Measurements from ENCODE around the gene HTT-AS. TPM values are rescaled to one million over a fixed set of nuclear protein-coding genes. Genes with fewer than 3 reads are reported as not detected.

Gene HTT-AS
- total and polyA plus RNA-seq, 4 experiments from 2014 or later, result not detected

DNA sequence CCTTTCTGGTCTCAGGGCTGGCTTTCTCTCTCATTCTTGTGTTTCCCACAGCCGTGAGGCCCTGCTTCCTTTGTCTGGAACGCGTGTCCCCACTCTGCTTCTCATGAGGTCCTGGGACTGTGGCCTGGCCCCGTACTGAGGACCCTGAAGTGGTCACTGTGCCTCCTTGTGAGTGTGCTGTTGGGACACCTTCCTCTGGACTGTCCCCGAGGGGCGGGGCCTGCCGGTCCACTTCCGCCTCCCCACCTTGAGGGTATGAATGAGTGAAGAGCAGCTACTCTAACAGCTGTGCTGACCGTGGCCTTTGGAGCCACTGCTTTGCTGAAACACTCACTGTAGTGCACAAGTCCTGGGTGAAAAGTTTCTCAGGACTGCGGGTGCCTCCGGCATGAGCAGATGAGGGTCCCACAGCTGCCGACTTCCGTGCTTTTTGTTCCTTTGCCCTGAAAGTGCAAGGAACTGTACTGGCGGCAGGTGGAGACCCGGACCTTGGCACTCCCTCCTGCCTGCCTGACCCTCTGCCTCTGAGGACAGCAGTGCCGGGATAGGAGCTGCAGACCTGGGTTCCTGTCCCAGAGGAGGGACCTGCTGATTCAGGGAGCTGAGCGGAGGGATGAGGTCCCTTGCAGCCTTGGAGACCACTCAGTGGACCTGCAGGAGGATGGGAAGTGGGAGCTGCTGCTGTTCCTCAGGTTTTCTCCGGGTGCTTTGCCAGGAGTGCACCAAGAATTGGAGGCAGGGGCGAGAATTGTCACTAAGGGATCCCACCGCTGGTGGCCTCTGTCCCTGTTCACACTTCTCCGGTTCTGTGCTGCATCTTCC lies 38.0 kb downstream of the HTT-AS start:
- H3K4me3 ChIP-seq (ENCODE audit: low read length in 2 of 2), result no peak overlapping the region
- no peaks in the 10 kb centered on the region for H3K9me3 Mint-ChIP-seq
- H3K36me3 Mint-ChIP-seq, result no peaks in the 10 kb centered on the region
- peaks cover 26% of the 10 kb centered on the region for H3K4me1 ChIP-seq (ENCODE audit: insufficient read depth, low read length)
- POLR2A ChIA-PET (ENCODE audit: partially characterized antibody), result no interaction called here
- no peak for DNase-seq
- CTCF ChIA-PET (ENCODE audit: partially characterized antibody), result interaction anchor here (0.9 to 2.3 kb wide), 4 partner anchors 9 to 273 kb away, joined by 3 to 11 read pairs (median 6); no protein-coding TSS in a partner anchor
- no peaks in the 10 kb centered on the region for H3K36me3 ChIP-seq (ENCODE audit: insufficient read depth, low read length)
- H3K27me3 Mint-ChIP-seq, result peaks cover 1 to 4% of the 10 kb centered on the region in 2 donors
- no peaks in the 10 kb centered on the region for H3K27me3 ChIP-seq (ENCODE audit: insufficient read depth, low read length)
- no peaks in the 10 kb centered on the region for H3K9me3 ChIP-seq (ENCODE audit: control insufficient read depth in 1 of 2, low read length in 2 of 2)
- peak overlapping the region in 1 of 7 donors; percentile 62 for H3K27ac Mint-ChIP-seq
- no peak overlapping the region for H3K27ac ChIP-seq (ENCODE audit: low read depth, low read length)
- intact Hi-C loops (cut with micrococcal nuclease), result no loop called here
- H3K4me1 Mint-ChIP-seq, result peaks cover 15 to 29% (median 19%) of the 10 kb centered on the region in 4 donors
- H3K4me3 Mint-ChIP-seq, result peak overlapping the region in 2 of 8 donors; percentile 33 to 64

DNA sequence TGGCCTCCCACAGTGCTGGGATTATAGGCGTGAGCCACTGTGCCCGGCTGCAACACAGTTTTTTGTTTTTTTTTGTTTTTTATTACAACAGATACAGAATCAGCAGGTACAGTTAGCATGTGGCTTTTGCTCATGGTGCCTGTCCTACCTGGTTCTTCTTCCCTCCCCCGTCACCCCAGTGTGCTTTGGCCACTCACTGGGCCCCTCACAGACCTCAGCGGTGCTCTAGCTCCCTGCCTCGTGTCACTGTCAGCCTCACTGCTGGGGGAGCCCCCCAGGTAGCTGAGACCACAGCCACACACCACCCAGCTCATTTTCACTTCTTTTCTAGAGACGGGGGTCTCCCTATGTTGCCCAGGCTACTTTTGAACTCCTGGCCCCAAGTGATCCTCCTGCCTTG lies 38.7 kb downstream of the HTT-AS start:
- H3K27ac ChIP-seq (ENCODE audit: low read depth, low read length), result no peak overlapping the region
- POLR2A ChIA-PET (ENCODE audit: partially characterized antibody), result no interaction called here
- Mint-ChIP-seq H3K4me3 (no peak overlapping the region), H3K9me3 (no peaks in the 10 kb centered on the region), H3K27ac (no peak overlapping the region), H3K36me3 (no peaks in the 10 kb centered on the region), H3K27me3 (peaks cover 1 to 5% of the 10 kb centered on the region in 2 donors), H3K4me1 (peaks cover 11 to 25% (median 17%) of the 10 kb centered on the region in 4 donors)
- intact Hi-C loops (cut with micrococcal nuclease), result no loop called here
- no peaks in the 10 kb centered on the region for H3K27me3 ChIP-seq (ENCODE audit: insufficient read depth, low read length)
- no peaks in the 10 kb centered on the region for H3K9me3 ChIP-seq (ENCODE audit: control insufficient read depth in 1 of 2, low read length in 2 of 2)
- DNase-seq, result no peak
- H3K4me1 ChIP-seq (ENCODE audit: insufficient read depth, low read length), result peaks cover 20% of the 10 kb centered on the region
- no peaks in the 10 kb centered on the region for H3K36me3 ChIP-seq (ENCODE audit: insufficient read depth, low read length)
- no peak overlapping the region for H3K4me3 ChIP-seq (ENCODE audit: low read length in 2 of 2)
- CTCF ChIA-PET (ENCODE audit: partially characterized antibody), result interaction anchor here (1.1 to 2.3 kb wide), 2 partner anchors 10 to 272 kb away, joined by 3 to 8 read pairs; no protein-coding TSS in a partner anchor

DNA sequence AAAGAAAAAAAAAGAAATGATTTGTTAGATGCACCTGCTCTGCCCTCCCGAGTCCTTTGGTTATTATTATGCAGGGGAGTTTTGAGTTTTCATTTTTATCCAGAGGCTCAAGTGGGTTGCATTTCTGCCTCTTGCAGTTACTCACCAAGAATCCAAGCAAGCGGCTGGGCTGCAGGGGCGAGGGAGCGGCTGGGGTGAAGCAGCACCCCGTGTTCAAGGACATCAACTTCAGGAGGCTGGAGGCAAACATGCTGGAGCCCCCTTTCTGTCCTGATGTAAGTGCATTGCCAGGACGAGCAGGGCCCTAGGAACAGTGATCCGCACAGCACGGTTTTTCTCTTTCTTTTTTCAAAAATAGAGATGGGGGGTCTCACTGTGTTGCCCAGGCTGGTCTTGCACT lies 39.1 kb downstream of the HTT-AS start:
- CTCF ChIA-PET (ENCODE audit: partially characterized antibody), result interaction anchor here (1.1 kb wide), 1 partner anchor 272 kb away, joined by 3 read pairs; no protein-coding TSS in a partner anchor
- intact Hi-C loops (cut with micrococcal nuclease), result no loop called here
- peaks cover 11 to 25% (median 17%) of the 10 kb centered on the region in 4 donors for H3K4me1 Mint-ChIP-seq
- no peak overlapping the region for H3K4me3 ChIP-seq (ENCODE audit: low read length in 2 of 2)
- H3K27me3 ChIP-seq (ENCODE audit: insufficient read depth, low read length), result no peaks in the 10 kb centered on the region
- POLR2A ChIA-PET (ENCODE audit: partially characterized antibody), result no interaction called here
- H3K4me3 Mint-ChIP-seq, result no peak overlapping the region
- H3K9me3 Mint-ChIP-seq, result no peaks in the 10 kb centered on the region
- H3K27me3 Mint-ChIP-seq, result peaks cover 1 to 5% of the 10 kb centered on the region in 2 donors
- DNase-seq, result no peak
- H3K27ac Mint-ChIP-seq, result no peak overlapping the region
- peaks cover 19% of the 10 kb centered on the region for H3K4me1 ChIP-seq (ENCODE audit: insufficient read depth, low read length)
- no peaks in the 10 kb centered on the region for H3K36me3 ChIP-seq (ENCODE audit: insufficient read depth, low read length)
- H3K27ac ChIP-seq (ENCODE audit: low read depth, low read length), result no peak overlapping the region
- H3K36me3 Mint-ChIP-seq, result no peaks in the 10 kb centered on the region
- no peaks in the 10 kb centered on the region for H3K9me3 ChIP-seq (ENCODE audit: control insufficient read depth in 1 of 2, low read length in 2 of 2)

GRCh38 chr4:3034231-3034630 lies 40.1 kb downstream of the HTT-AS start:
- Mint-ChIP-seq H3K27ac (no peak overlapping the region), H3K27me3 (peaks cover 1 to 5% of the 10 kb centered on the region in 2 donors), H3K4me3 (no peak overlapping the region), H3K9me3 (no peaks in the 10 kb centered on the region), H3K4me1 (peaks cover 11 to 21% (median 17%) of the 10 kb centered on the region in 4 donors), H3K36me3 (no peaks in the 10 kb centered on the region)
- ChIA-PET CTCF (ENCODE audit: partially characterized antibody) (interaction anchor here (0.5 kb wide), 1 partner anchor 505 kb away, joined by 3 read pairs; no protein-coding TSS in a partner anchor), POLR2A (ENCODE audit: partially characterized antibody) (no interaction called here)
- intact Hi-C loops (cut with micrococcal nuclease), result no loop called here
- DNase-seq, result no peak
- H3K4me1 ChIP-seq (ENCODE audit: insufficient read depth, low read length), result peaks cover 19% of the 10 kb centered on the region
- H3K9me3 ChIP-seq (ENCODE audit: control insufficient read depth in 1 of 2, low read length in 2 of 2), result no peaks in the 10 kb centered on the region
- no peaks in the 10 kb centered on the region for H3K36me3 ChIP-seq (ENCODE audit: insufficient read depth, low read length)
- H3K4me3 ChIP-seq (ENCODE audit: low read length in 2 of 2), result no peak overlapping the region
- no peak overlapping the region for H3K27ac ChIP-seq (ENCODE audit: low read depth, low read length)
- H3K27me3 ChIP-seq (ENCODE audit: insufficient read depth, low read length), result no peaks in the 10 kb centered on the region

DNA sequence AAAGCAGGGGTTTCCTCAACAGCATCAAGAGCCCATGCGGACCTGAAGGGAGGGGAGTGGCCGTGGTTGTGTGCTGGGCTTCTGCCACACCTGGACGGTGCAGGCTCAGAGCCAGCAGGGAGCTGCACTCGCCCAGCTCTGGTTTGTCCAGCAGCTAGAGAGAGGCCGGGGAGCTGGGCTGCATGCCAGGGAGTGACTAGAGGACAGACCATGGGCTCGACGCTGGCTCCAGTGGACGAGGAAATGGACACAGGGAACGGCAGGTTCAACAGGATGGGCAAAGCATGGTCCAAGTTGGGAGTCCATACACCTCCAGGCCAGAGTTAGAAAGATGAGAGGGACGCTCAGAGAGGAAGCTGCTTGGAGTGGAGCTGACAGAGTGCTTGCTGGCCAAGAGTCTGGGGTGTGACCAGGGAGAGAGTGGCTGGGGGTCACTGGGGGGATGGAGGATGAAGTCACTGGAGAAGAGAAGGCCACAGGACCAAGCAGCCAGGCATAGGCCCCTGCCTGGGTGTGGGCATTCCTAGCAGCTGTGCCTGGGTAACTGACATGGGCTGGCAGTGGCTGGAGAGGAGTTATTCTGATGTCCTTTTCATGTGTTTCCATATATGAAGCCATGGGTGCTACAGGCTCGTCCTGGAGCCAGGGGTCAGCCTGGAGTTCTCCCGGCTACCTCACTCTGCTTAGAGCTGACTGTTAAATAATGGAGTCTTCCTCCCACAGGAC lies 42.8 kb downstream of the HTT-AS start:
- no peak overlapping the region for H3K4me3 ChIP-seq (ENCODE audit: low read length in 2 of 2)
- Mint-ChIP-seq H3K4me1 (no peaks in the 10 kb centered on the region), H3K36me3 (no peaks in the 10 kb centered on the region), H3K4me3 (no peak overlapping the region), H3K9me3 (no peaks in the 10 kb centered on the region), H3K27me3 (peaks cover 1 to 2% of the 10 kb centered on the region in 2 donors), H3K27ac (no peak overlapping the region)
- no peaks in the 10 kb centered on the region for H3K36me3 ChIP-seq (ENCODE audit: insufficient read depth, low read length)
- no peaks in the 10 kb centered on the region for H3K9me3 ChIP-seq (ENCODE audit: control insufficient read depth in 1 of 2, low read length in 2 of 2)
- intact Hi-C loops (cut with micrococcal nuclease), result no loop called here
- no peaks in the 10 kb centered on the region for H3K27me3 ChIP-seq (ENCODE audit: insufficient read depth, low read length)
- ChIA-PET CTCF (ENCODE audit: partially characterized antibody) (no interaction called here), POLR2A (ENCODE audit: partially characterized antibody) (no interaction called here)
- no peak overlapping the region for H3K27ac ChIP-seq (ENCODE audit: low read depth, low read length)
- H3K4me1 ChIP-seq (ENCODE audit: insufficient read depth, low read length), result no peaks in the 10 kb centered on the region
- DNase-seq, result no peak

- H3K27me3 ChIP-seq (ENCODE audit: insufficient read depth, low read length), result no peaks in the 10 kb centered on the region
- CTCF ChIA-PET (ENCODE audit: partially characterized antibody), result no interaction called here
- H3K4me3 ChIP-seq (ENCODE audit: low read length in 2 of 2), result no peak overlapping the region
- Mint-ChIP-seq H3K27ac (peak overlapping the region in 2 of 7 donors; percentile 7 to 60), H3K4me3 (no peak overlapping the region), H3K9me3 (no peaks in the 10 kb centered on the region), H3K36me3 (no peaks in the 10 kb centered on the region), H3K27me3 (peaks cover 1 to 3% of the 10 kb centered on the region in 2 donors), H3K4me1 (no peaks in the 10 kb centered on the region)
- H3K27ac ChIP-seq (ENCODE audit: low read depth, low read length), result no peak overlapping the region
- no peaks in the 10 kb centered on the region for H3K4me1 ChIP-seq (ENCODE audit: insufficient read depth, low read length)
- no peaks in the 10 kb centered on the region for H3K9me3 ChIP-seq (ENCODE audit: control insufficient read depth in 1 of 2, low read length in 2 of 2)
- no peak for DNase-seq
- intact Hi-C loops (cut with micrococcal nuclease), result no loop called here
- POLR2A ChIA-PET (ENCODE audit: partially characterized antibody), result no interaction called here
- no peaks in the 10 kb centered on the region for H3K36me3 ChIP-seq (ENCODE audit: insufficient read depth, low read length)
These were observed 43.6 kb downstream of the HTT-AS start for GRCh38 chr4:3030566-3031356.

DNA sequence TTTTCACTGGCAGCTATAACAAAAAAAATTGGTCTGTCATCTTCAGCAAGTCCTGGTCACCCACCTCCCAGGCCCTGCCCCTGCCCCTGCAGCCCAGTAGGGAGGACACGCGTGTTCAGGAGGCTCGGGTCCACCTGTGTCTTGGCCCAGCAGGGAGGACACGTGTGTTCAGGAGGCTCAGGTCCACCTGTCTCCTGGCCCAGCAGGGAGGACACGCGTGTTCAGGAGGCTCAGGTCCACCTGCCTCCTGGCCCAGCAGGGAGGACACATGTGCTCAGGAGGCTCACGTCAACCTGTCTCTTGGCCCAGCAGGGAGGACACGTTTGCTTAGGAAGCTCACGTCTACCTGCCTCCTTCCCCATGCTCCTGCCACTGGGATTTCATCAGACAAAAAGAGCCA lies 44.9 kb downstream of the HTT-AS start:
- H3K9me3 Mint-ChIP-seq, result no peaks in the 10 kb centered on the region
- intact Hi-C loops (cut with micrococcal nuclease), result no loop called here
- no peaks in the 10 kb centered on the region for H3K36me3 Mint-ChIP-seq
- no peak for DNase-seq
- Histone ChIP-seq H3K36me3 (ENCODE audit: insufficient read depth, low read length) (no peaks in the 10 kb centered on the region), H3K4me1 (ENCODE audit: insufficient read depth, low read length) (no peaks in the 10 kb centered on the region), H3K27ac (ENCODE audit: low read depth, low read length) (no peak overlapping the region), H3K4me3 (ENCODE audit: low read length in 2 of 2) (no peak overlapping the region), H3K27me3 (ENCODE audit: insufficient read depth, low read length) (no peaks in the 10 kb centered on the region), H3K9me3 (ENCODE audit: control insufficient read depth in 1 of 2, low read length in 2 of 2) (no peaks in the 10 kb centered on the region)
- no peak overlapping the region for H3K4me3 Mint-ChIP-seq
- H3K4me1 Mint-ChIP-seq, result no peaks in the 10 kb centered on the region
- H3K27ac Mint-ChIP-seq, result no peak overlapping the region
- POLR2A ChIA-PET (ENCODE audit: partially characterized antibody), result no interaction called here
- CTCF ChIA-PET (ENCODE audit: partially characterized antibody), result interaction anchor here (1.3 kb wide), 1 partner anchor 78 kb away, joined by 3 read pairs; no protein-coding TSS in a partner anchor
- peaks cover 0 to 3% of the 10 kb centered on the region in 2 donors for H3K27me3 Mint-ChIP-seq
